Activated CD8-positive, alpha-beta memory T cell treated with anti-CD3 and anti-CD28 coated beads, Interleukin-2, amount 50 U/mL, for 1 hour (primary cell): ENCODE results near the gene PDZRN4.
"Not testable (repeated sequence)": the region's sequence is repeated elsewhere in the genome, so short reads cannot be mapped to it uniquely, and the experiment has no call there.

ENCODE experiments used
- DNase-seq: peaks from one replicate; pipeline ENCODE4 v3.0.0-alpha.2; 2020; ENCODE audit errors: extremely low read depth

Gene PDZRN4

GRCh38 chr12:41285470-41285869 lies 97.3 kb downstream of the PDZRN4 start:
- not testable (repeated sequence) for DNase-seq

GRCh38 chr12:41286426-41286825 lies 98.3 kb downstream of the PDZRN4 start:
- DNase-seq, result no peak

GRCh38 chr12:41287500-41288141 lies 99.5 kb downstream of the PDZRN4 start:
- DNase-seq, result no peak

- DNase-seq, result no peak
These were observed 100.2 kb downstream of the PDZRN4 start for GRCh38 chr12:41288142-41288811.

- DNase-seq, result no peak
These were observed 101.4 kb downstream of the PDZRN4 start for GRCh38 chr12:41289501-41289900.

- DNase-seq, result no peak
These were observed 104.9 kb downstream of the PDZRN4 start for GRCh38 chr12:41293011-41293410.

- no peak for DNase-seq
These were observed 105.3 kb downstream of the PDZRN4 start for GRCh38 chr12:41293461-41293860.

GRCh38 chr12:41302979-41303403 lies 114.9 kb downstream of the PDZRN4 start:
- no peak for DNase-seq

- no peak for DNase-seq
These were observed 116.4 kb downstream of the PDZRN4 start for GRCh38 chr12:41304526-41304925.

GRCh38 chr12:41310367-41310766 lies 122.2 kb downstream of the PDZRN4 start:
- no peak for DNase-seq

- no peak for DNase-seq
These were observed 123.8 kb downstream of the PDZRN4 start for GRCh38 chr12:41311883-41312282.

GRCh38 chr12:41312451-41312850 lies 124.3 kb downstream of the PDZRN4 start:
- not testable (repeated sequence) for DNase-seq

- DNase-seq, result no peak
These were observed 137.2 kb downstream of the PDZRN4 start for GRCh38 chr12:41325336-41325735.

GRCh38 chr12:41327096-41327895 lies 139.2 kb downstream of the PDZRN4 start:
- DNase-seq, result no peak

- no peak for DNase-seq
These were observed 145.9 kb downstream of the PDZRN4 start for GRCh38 chr12:41333974-41334373.

- no peak for DNase-seq
These were observed 146.3 kb downstream of the PDZRN4 start for GRCh38 chr12:41334390-41334789.

- no peak for DNase-seq
These were observed 148.0 kb downstream of the PDZRN4 start for GRCh38 chr12:41336041-41336549.

GRCh38 chr12:41339784-41340183 lies 151.7 kb downstream of the PDZRN4 start:
- DNase-seq, result no peak

- no peak for DNase-seq
These were observed 156.8 kb downstream of the PDZRN4 start for GRCh38 chr12:41344776-41345470.

- DNase-seq, result no peak
These were observed 160.1 kb downstream of the PDZRN4 start for GRCh38 chr12:41348198-41348597.

- DNase-seq, result no peak
These were observed 168.1 kb downstream of the PDZRN4 start for GRCh38 chr12:41356181-41356580.

- no peak for DNase-seq
These were observed 173.6 kb downstream of the PDZRN4 start for GRCh38 chr12:41361738-41362137.
